A549 (cell line): ENCODE data around the gene VAPB. TPM values are rescaled to one million over a fixed set of nuclear protein-coding genes. Genes with fewer than 3 reads are reported as not detected.

Source experiments
- ATAC-seq, 2 experiments: fragments of 200-7000 bp in 1 of 2; fragments of >200 bp in 1 of 2; cut with Nextera tagmentation in 1 of 2; cut with Tn5 transposase in 1 of 2; 3 replicates each; pipeline versions ENCODE4 v1.8.0 to v1.9.1; 2018 to 2020; ENCODE audit warnings: mild to moderate bottlenecking in 1 of 2, moderate library complexity in 1 of 2
- CTCF ChIA-PET: fragments of 300-600 bp; sonication (Branson Sonifier 250); formaldehyde crosslinking; extraction: SDS; loops from one replicate; lab custom pipeline; 2021; ENCODE audit warnings: antibody characterized with exemption, inconsistent platforms; lab: Yijun Ruan, JAX
- POLR2A ChIA-PET: fragments of 350-600 bp; formaldehyde crosslinking; extraction: SDS; loops from one replicate; lab custom pipeline; 2021; ENCODE audit warnings: antibody characterized with exemption, inconsistent platforms; lab: Yijun Ruan, JAX
- DNase-seq, 2 experiments: peaks; one replicate each; pipeline versions ENCODE4 v3.0.0 to v3.0.0-alpha.2; 2011 to 2016; ENCODE audit warnings: low read depth in 1 of 2, low spot score in 1 of 2
- FAIRE-seq: peaks from 2 replicates; lab custom pipeline; 2011; peaks lifted over from hg19 to GRCh38; lab: Jason Lieb, UNC
- H3K27ac ChIP-seq, 2 experiments: fragments of >200 bp; sonication (Bioruptor Twin); formaldehyde crosslinking; 3 replicates each; pipeline ENCODE4 v1.5.1; 2016 to 2017
- H3K4me1 ChIP-seq: fragments of >200 bp; sonication (Bioruptor Twin); formaldehyde crosslinking; 3 replicates; pipeline ENCODE4 v1.6.1; 2016
- H3K4me2 ChIP-seq: fragments of >200 bp; sonication (Bioruptor Twin); formaldehyde crosslinking; 3 replicates; pipeline ENCODE4 v1.6.1; 2016
- H3K4me3 ChIP-seq: fragments of >200 bp; sonication (Bioruptor Twin); formaldehyde crosslinking; 3 replicates; pipeline ENCODE4 v1.5.1; 2016
- H3K9me3 ChIP-seq: fragments of >200 bp; sonication (Bioruptor Twin); formaldehyde crosslinking; 3 replicates; pipeline ENCODE4 v1.6.1; 2016
- EP300 ChIP-seq, 2 experiments: fragments of >200 bp; sonication (Bioruptor Twin); formaldehyde crosslinking; IDR thresholded peaks; 2 replicates in 1 of 2; 3 replicates in 1 of 2; pipeline ENCODE4 v1.6.1; 2016 to 2017
- FOXS1 ChIP-seq: fragments of 250-450 bp; sonication (Bioruptor Pico); IDR thresholded peaks from 2 replicates; pipeline ENCODE4 v1.5.0; 2020; ENCODE audit warnings: mild to moderate bottlenecking, moderate library complexity
- HDAC2 ChIP-seq: fragments of 200-600 bp; sonication (generic); IDR thresholded peaks from 2 replicates; pipeline ENCODE4 v1.6.1; 2016
- JUN ChIP-seq, 2 experiments: fragments of >200 bp; sonication (Bioruptor Twin); formaldehyde crosslinking; IDR thresholded peaks; 2 replicates in 1 of 2; 3 replicates in 1 of 2; pipeline ENCODE4 v1.6.1; 2016 to 2017
- KDM1A ChIP-seq: fragments of 200-600 bp; sonication (generic); IDR thresholded peaks from 2 replicates; pipeline ENCODE4 v1.6.1; 2016; ENCODE audit warnings: low read depth, mild to moderate bottlenecking
- MAFK ChIP-seq: fragments of 450-650 bp; IDR thresholded peaks from 2 replicates; pipeline ENCODE4 v1.6.1; 2014; ENCODE audit not compliant: partially characterized antibody
- POLR2AphosphoS2 ChIP-seq: conservative IDR thresholded peaks from 2 replicates; pipeline ENCODE4 v1.6.1; 2012; ENCODE audit warnings: low read length, improper control_type of control experiment, inconsistent platforms
- RAD21 ChIP-seq, 2 experiments: fragments of >200 bp in 1 of 2; sonication (Bioruptor Twin) in 1 of 2; formaldehyde crosslinking in 1 of 2; IDR thresholded peaks in 1 of 2; conservative IDR thresholded peaks in 1 of 2; 2 replicates in 1 of 2; 3 replicates in 1 of 2; pipeline ENCODE4 v1.6.1; 2012 to 2018; ENCODE audit warnings: inconsistent platforms in 1 of 2
- RARB ChIP-seq: fragments of 250-450 bp; sonication (Bioruptor Pico); IDR thresholded peaks from 2 replicates; pipeline ENCODE4 v1.8.0; 2021; ENCODE audit warnings: mild to moderate bottlenecking, moderate library complexity
- RNF2 ChIP-seq: fragments of 200-600 bp; sonication (generic); IDR thresholded peaks from 2 replicates; pipeline ENCODE4 v1.6.1; 2016; ENCODE audit warnings: low read depth, mild to moderate bottlenecking, antibody characterized with exemption, moderate library complexity, borderline replicate concordance
- ZNF302 ChIP-seq: fragments of 250-450 bp; sonication (Bioruptor Pico); IDR thresholded peaks from 2 replicates; pipeline ENCODE4 v1.9.0; 2021; ENCODE audit warnings: inconsistent platforms, mild to moderate bottlenecking, moderate library complexity
- WGBS: methylation state at CpG from one replicate; pipeline ENCODE4 v1.1.6; 2017; ENCODE audit errors: missing lambda C conversion rate; 5-methylcytosine and 5-hydroxymethylcytosine counted together
- polyA plus RNA-seq, 4 experiments: library from polyadenylated mRNA; depleted of rRNA in 3 of 4; stranded (reverse); fragments of >200 nt; fragmentation: RNase III in 1 of 4; extraction: RNeasy Plus Mini Kit Qiagen cat#74134 plus additional on column Dnase treatment in 1 of 4; gene quantifications; 2 replicates in 3 of 4; 3 replicates in 1 of 4; pipeline ENCODE4 v1.2.3, GENCODE V29; 2011 to 2017
- TF ChIP-seq, protein P1 (sequence below): IDR thresholded peaks from 2 replicates; pipeline ENCODE4 v1.6.1; 2012
- TF ChIP-seq, protein P2 (sequence below): fragments of >200 bp; sonication (Bioruptor Twin); formaldehyde crosslinking; IDR thresholded peaks from 3 replicates; pipeline ENCODE4 v1.5.1; 2016
- TF ChIP-seq, protein P3 (sequence below): fragments of 200-600 bp; sonication (generic); IDR thresholded peaks from 2 replicates; pipeline ENCODE4 v1.6.1; 2016; ENCODE audit warnings: antibody characterized with exemption, mild to moderate bottlenecking, moderate library complexity
- TF ChIP-seq, protein P4 (sequence below): fragments of 250-450 bp; sonication (Bioruptor Pico); IDR thresholded peaks from 2 replicates; pipeline ENCODE4 v1.5.0; 2021; ENCODE audit warnings: mild to moderate bottlenecking, moderate library complexity, borderline replicate concordance

The VAPB gene
- polyA plus RNA-seq, 2 of the 4 experiments (the other 2 are of a cell fraction) = 43.8 to 44.0 TPM

DNA sequence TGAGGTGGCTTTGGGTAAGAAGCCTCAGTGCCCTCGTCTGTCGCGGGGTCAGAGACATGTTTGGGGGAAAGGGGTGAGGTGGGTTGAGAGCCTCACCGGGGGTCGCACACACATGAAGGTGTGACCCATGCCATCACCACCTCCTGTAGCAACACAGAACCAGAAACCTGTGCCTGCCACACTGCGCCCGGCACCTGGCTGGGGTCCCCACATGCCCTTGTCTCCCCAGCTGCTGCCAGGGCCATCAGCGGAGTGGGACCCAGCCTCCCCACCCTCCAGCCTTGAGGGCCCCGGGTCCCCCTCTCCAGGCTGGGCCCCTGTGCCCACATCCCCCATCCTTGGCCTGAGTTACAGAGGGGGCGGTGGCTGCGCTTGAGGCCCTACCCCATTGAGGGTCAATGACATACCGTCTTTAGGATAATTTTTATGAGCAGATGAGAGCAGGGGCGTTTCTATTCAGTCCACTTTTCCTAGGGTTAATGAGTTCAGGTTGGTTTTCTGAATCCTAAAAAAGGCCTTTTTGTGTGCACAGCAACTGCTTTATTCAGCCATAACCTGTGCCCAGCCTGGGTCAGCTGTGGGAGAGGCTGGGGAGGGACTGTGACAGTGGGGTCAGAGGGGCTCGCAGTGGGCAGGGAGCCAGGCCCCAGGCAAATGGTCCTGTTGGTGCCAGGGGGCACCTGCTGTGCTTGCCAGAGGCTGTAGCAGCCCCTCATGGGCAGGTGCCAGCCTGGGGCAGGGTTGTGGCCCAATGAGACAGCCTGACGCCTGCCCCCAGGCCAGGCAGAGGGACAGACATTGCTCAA, 106.8 kb downstream of the VAPB start:
- peaks cover 3% of the 10 kb centered on the region; the same call in 2 of the 3 replicates for H3K9me3 ChIP-seq
- no peak for ATAC-seq
- 59% methylated on average over 8 of the region's 15 CpGs for WGBS
- H3K4me3 ChIP-seq = no peak overlapping the region
- ChIA-PET POLR2A (no interaction called here), CTCF (interaction anchor here (1.2 kb wide), 1 partner anchor 960 kb away, joined by 3 read pairs; no protein-coding TSS in a partner anchor)
- FAIRE-seq = no peak
- H3K4me1 ChIP-seq = no peaks in the 10 kb centered on the region
- H3K4me2 ChIP-seq = no peak overlapping the region
- DNase-seq = no peak
- TF ChIP-seq, protein P1, sequence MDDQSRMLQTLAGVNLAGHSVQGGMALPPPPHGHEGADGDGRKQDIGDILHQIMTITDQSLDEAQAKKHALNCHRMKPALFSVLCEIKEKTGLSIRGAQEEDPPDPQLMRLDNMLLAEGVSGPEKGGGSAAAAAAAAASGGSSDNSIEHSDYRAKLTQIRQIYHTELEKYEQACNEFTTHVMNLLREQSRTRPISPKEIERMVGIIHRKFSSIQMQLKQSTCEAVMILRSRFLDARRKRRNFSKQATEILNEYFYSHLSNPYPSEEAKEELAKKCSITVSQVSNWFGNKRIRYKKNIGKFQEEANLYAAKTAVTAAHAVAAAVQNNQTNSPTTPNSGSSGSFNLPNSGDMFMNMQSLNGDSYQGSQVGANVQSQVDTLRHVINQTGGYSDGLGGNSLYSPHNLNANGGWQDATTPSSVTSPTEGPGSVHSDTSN = no peak
- TF ChIP-seq FOXS1 (CRISPR knock-in tag) (no peak), RARB (CRISPR knock-in tag) (no peak), RNF2 (no peak), POLR2AphosphoS2 (no peak), RAD21 (conservative IDR thresholded peaks at IDR 0.05 in 1 of 2, IDR thresholded peaks at IDR 0.05 in 1 of 2) (no peak)
- TF ChIP-seq, protein P2, sequence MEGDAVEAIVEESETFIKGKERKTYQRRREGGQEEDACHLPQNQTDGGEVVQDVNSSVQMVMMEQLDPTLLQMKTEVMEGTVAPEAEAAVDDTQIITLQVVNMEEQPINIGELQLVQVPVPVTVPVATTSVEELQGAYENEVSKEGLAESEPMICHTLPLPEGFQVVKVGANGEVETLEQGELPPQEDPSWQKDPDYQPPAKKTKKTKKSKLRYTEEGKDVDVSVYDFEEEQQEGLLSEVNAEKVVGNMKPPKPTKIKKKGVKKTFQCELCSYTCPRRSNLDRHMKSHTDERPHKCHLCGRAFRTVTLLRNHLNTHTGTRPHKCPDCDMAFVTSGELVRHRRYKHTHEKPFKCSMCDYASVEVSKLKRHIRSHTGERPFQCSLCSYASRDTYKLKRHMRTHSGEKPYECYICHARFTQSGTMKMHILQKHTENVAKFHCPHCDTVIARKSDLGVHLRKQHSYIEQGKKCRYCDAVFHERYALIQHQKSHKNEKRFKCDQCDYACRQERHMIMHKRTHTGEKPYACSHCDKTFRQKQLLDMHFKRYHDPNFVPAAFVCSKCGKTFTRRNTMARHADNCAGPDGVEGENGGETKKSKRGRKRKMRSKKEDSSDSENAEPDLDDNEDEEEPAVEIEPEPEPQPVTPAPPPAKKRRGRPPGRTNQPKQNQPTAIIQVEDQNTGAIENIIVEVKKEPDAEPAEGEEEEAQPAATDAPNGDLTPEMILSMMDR = no peak
- TF ChIP-seq, protein P3, sequence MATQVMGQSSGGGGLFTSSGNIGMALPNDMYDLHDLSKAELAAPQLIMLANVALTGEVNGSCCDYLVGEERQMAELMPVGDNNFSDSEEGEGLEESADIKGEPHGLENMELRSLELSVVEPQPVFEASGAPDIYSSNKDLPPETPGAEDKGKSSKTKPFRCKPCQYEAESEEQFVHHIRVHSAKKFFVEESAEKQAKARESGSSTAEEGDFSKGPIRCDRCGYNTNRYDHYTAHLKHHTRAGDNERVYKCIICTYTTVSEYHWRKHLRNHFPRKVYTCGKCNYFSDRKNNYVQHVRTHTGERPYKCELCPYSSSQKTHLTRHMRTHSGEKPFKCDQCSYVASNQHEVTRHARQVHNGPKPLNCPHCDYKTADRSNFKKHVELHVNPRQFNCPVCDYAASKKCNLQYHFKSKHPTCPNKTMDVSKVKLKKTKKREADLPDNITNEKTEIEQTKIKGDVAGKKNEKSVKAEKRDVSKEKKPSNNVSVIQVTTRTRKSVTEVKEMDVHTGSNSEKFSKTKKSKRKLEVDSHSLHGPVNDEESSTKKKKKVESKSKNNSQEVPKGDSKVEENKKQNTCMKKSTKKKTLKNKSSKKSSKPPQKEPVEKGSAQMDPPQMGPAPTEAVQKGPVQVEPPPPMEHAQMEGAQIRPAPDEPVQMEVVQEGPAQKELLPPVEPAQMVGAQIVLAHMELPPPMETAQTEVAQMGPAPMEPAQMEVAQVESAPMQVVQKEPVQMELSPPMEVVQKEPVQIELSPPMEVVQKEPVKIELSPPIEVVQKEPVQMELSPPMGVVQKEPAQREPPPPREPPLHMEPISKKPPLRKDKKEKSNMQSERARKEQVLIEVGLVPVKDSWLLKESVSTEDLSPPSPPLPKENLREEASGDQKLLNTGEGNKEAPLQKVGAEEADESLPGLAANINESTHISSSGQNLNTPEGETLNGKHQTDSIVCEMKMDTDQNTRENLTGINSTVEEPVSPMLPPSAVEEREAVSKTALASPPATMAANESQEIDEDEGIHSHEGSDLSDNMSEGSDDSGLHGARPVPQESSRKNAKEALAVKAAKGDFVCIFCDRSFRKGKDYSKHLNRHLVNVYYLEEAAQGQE = no peak
- TF ChIP-seq, all 56 proteins: peak for 0
- no peak overlapping the region for H3K27ac ChIP-seq

DNA sequence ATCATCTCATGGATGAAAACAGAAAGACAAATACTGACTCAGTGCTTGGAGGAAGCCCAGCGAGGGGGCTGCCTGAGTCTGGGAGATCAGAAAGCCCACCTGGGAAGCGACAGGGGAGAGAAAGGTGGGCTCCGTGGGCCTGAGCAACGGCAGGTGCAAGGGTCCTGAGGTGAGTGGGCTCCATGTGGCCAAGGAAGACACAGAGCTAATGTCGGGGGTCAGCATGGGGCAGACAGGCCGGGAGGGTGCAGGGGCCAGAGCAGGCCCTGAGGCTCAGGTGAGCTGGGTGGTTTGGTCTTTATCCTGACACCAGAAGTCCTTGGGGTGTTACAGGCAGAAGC, 107.4 kb downstream of the VAPB start:
- H3K4me2 ChIP-seq = no peak overlapping the region
- ChIA-PET POLR2A (no interaction called here), CTCF (no interaction called here)
- no peak for ATAC-seq
- no peak for DNase-seq
- H3K4me3 ChIP-seq = no peak overlapping the region
- 48% methylated on average over 6 of the region's 6 CpGs for WGBS
- no peak overlapping the region for H3K27ac ChIP-seq
- peaks cover 4% of the 10 kb centered on the region; the same call in 1 of the 3 replicates for H3K9me3 ChIP-seq
- no peak for TF ChIP-seq KDM1A
- no peak for TF ChIP-seq ZNF302 (CRISPR knock-in tag)
- no peak for TF ChIP-seq HDAC2
- no peak for TF ChIP-seq EP300 (IDR thresholded peaks at IDR 0.05)
- no peak for FAIRE-seq
- H3K4me1 ChIP-seq = no peaks in the 10 kb centered on the region

DNA sequence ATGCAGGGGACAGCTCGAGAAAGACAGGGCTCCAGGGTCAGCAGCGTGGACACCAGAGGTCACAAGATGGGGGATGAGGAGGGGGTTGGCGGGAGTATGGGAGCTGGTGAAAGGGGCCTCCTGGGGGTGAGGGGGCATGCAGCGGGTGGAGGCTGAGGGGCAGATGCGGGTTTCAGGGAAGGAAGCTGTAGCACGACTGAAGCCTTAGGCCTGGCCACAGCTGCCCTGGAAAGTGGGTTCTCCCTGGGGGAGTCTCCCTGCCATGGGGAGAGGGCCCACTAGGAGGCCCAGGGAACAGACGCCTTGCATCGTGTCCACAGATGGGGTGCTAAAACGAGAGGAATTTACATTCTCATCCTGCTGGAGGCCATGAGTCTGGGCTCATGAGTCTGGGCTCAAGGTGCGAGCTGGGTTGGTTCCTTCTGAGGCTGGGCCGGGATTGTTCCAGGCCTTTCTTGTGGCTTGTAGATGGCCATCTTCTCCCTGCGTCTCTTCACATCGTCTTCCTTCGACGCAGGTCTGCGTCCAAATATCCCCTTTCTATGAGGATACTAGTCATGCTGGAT, 108.1 kb downstream of the VAPB start:
- no peak for FAIRE-seq
- CTCF ChIA-PET = no interaction called here
- Histone ChIP-seq H3K4me3 (no peak overlapping the region), H3K4me1 (no peaks in the 10 kb centered on the region), H3K27ac (no peak overlapping the region), H3K9me3 (peaks cover 8% of the 10 kb centered on the region; the same call in 1 of the 3 replicates), H3K4me2 (no peak overlapping the region)
- POLR2A ChIA-PET = no interaction called here
- 76% methylated on average over 14 of the region's 16 CpGs for WGBS
- ATAC-seq = no peak
- no peak for DNase-seq
- TF ChIP-seq, protein P1 = no peak
- TF ChIP-seq, protein P2 = no peak
- no peak for TF ChIP-seq JUN (IDR thresholded peaks at IDR 0.05)
- TF ChIP-seq, protein P4, sequence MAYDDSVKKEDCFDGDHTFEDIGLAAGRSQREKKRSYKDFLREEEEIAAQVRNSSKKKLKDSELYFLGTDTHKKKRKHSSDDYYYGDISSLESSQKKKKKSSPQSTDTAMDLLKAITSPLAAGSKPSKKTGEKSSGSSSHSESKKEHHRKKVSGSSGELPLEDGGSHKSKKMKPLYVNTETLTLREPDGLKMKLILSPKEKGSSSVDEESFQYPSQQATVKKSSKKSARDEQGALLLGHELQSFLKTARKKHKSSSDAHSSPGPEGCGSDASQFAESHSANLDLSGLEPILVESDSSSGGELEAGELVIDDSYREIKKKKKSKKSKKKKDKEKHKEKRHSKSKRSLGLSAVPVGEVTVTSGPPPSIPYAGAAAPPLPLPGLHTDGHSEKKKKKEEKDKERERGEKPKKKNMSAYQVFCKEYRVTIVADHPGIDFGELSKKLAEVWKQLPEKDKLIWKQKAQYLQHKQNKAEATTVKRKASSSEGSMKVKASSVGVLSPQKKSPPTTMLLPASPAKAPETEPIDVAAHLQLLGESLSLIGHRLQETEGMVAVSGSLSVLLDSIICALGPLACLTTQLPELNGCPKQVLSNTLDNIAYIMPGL = no peak
- TF ChIP-seq MAFK = no peak
